HG03520 (cell line): Measurements from ENCODE around the gene GABRP.

ENCODE experiments used
- ATAC-seq: cut with Tn5 transposase; IDR thresholded peaks from one replicate; pipeline ENCODE4 v1.9.1; 2021; ENCODE audit warnings: mild to moderate bottlenecking, moderate library complexity; ENCODE audit not compliant: unreplicated experiment

GABRP gene

DNA sequence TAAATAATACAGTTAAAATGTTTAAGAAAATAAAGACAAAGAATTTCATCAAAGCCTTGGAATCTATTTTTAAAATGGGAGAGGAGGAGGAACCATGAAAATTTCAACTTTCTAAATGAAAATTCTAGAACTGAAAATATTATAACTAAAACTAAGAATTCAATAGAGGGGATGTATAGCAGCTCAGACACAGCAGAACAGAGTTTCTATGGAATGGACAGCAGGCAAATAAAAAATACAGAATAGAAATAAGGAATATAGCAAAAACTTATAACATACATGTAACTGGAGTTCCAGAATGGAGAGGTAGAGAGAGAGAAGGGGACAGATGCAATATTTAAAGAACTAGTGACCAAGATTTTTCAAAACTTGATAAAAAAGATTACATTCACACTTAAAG, 76.9 kb downstream of the GABRP start:
- ATAC-seq: no peak

GRCh38 chr5:170860818-170861666, 77.5 kb downstream of the GABRP start:
- no peak for ATAC-seq

DNA sequence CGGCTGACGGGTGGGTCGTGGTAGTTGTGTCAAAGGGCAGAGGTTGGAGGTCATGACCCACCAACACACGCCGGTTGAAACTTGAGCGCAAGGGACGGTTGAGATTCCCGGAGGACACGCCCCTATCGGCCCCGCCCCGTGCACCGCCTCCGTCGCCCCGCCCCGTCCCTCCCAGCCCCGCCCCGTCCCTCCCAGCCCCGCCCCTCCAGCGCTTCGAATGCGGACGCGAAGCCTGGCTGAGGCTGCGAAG, 78.1 kb downstream of the GABRP start:
- no peak for ATAC-seq

GRCh38 chr5:170861917-170862766, 78.6 kb downstream of the GABRP start, which contains the start of gene RANBP17:
Gene RANBP17, plus strand, starts transcription at chr5:170862018.
- no peak for ATAC-seq

DNA sequence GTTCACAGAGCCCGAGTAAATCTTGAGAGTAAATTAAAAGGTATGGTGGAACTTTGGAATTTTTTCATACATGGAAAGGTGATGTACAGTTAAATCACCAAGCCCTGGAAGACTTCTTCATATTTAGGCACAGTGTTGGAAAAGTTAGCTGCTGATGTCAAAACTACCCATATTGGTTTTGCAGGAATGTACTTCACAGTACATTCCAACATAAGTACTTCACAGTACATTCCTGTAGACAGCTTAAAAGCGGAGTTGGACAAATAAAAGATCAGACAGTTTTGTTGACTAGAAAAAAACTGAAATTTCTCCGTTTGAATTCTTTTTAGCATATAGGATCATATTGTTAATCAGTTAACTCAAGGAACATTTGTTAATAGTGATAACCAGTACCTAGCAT, 80.1 kb downstream of the GABRP start:
- ATAC-seq: no peak
